ENCODE data around the gene APBA1. TPM values are rescaled to one million over a fixed set of nuclear protein-coding genes. Genes with fewer than 3 reads are reported as not detected.

The APBA1 gene
- total and polyA plus RNA-seq, 2 of the 4 experiments (the other 2 are of a cell fraction) = 3.8 to 5.1 TPM

- H4K5ac ChIP-seq (ENCODE audit: low read depth, low read length) = no peak overlapping the region
- no peaks in the 10 kb centered on the region for H3K9me3 ChIP-seq (ENCODE audit: control insufficient read depth, insufficient read depth, low read length)
- no peaks in the 10 kb centered on the region for H3K4me1 ChIP-seq (ENCODE audit: control insufficient read depth, insufficient read depth, low read length)
- CTCF ChIA-PET = interaction anchor here (0.7 kb wide), 1 partner anchor 21 kb away, joined by 5 read pairs; no protein-coding TSS in a partner anchor
- no peaks in the 10 kb centered on the region for H3K27me3 ChIP-seq (ENCODE audit: control insufficient read depth, insufficient read depth, low read length)
- ATAC-seq (ENCODE audit: low read depth) = no peak
- H2AK5ac ChIP-seq (ENCODE audit: low read depth, low read length) = no peak overlapping the region
- DNase-seq = no peak
- H4K91ac ChIP-seq (ENCODE audit: insufficient read depth, low read depth, low read length) = no peak overlapping the region
- POLR2A ChIA-PET (ENCODE audit: unreplicated experiment) = no interaction called here
- no peak overlapping the region for H2BK120ac ChIP-seq (ENCODE audit: low read depth, low read length)
- H4K20me1 ChIP-seq (ENCODE audit: insufficient read depth, low read length) = no peaks in the 10 kb centered on the region
- no peaks in the 10 kb centered on the region for H3K79me1 ChIP-seq (ENCODE audit: low read depth in 1 of 2, low read length in 2 of 2)
- no peak overlapping the region for H3K14ac ChIP-seq (replicated peaks; ENCODE audit: low read depth, low read length)
- TF ChIP-seq USF2 (IDR thresholded peaks at IDR 0.05; ENCODE audit: low read depth, low read length) (no peak), CHD1 (IDR thresholded peaks at IDR 0.05; ENCODE audit: low read depth, low read length) (no peak), BHLHE40 (IDR thresholded peaks at IDR 0.05; ENCODE audit: low read depth, low read length) (no peak), RAD21 (IDR thresholded peaks at IDR 0.05; ENCODE audit: low read length) (no peak), FOS (IDR thresholded peaks at IDR 0.05; ENCODE audit: low read depth, low read length) (no peak), CEBPB (IDR thresholded peaks at IDR 0.05; ENCODE audit: low read depth, low read length) (no peak)
- TF ChIP-seq, protein P1, sequence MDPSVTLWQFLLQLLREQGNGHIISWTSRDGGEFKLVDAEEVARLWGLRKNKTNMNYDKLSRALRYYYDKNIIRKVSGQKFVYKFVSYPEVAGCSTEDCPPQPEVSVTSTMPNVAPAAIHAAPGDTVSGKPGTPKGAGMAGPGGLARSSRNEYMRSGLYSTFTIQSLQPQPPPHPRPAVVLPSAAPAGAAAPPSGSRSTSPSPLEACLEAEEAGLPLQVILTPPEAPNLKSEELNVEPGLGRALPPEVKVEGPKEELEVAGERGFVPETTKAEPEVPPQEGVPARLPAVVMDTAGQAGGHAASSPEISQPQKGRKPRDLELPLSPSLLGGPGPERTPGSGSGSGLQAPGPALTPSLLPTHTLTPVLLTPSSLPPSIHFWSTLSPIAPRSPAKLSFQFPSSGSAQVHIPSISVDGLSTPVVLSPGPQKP (IDR thresholded peaks at IDR 0.05; ENCODE audit: borderline replicate concordance, low read depth, low read length) = no peak
- H3K56ac ChIP-seq (ENCODE audit: extremely low read depth, insufficient read depth, low read length) = no peak overlapping the region
- in situ Hi-C loops (cut with MboI; ENCODE audit: low sequenced_read_pairs) (no loop called here), intact Hi-C loops (cut with micrococcal nuclease) (no loop called here), dilution Hi-C loops (cut with HindIII; ENCODE audit: low sequenced_read_pairs, unreplicated experiment) (no loop called here)
- H2AFZ ChIP-seq (replicated peaks; ENCODE audit: low read length, poor library complexity) = no peak overlapping the region
- H3K18ac ChIP-seq (ENCODE audit: low read depth, low read length) = no peak overlapping the region
- no peak overlapping the region for H2AK9ac ChIP-seq (replicated peaks; ENCODE audit: low read depth, low read length, poor library complexity)
- no TSS peak for BruUV-seq (replicated peaks)
- H3K36me3 ChIP-seq (ENCODE audit: control insufficient read depth, insufficient read depth, low read length) = no peaks in the 10 kb centered on the region
- no peak overlapping the region for H3K27ac ChIP-seq (ENCODE audit: insufficient read depth, low read length)
- H3K4ac ChIP-seq (ENCODE audit: low read depth, low read length) = no peak overlapping the region
- H3K9me1 ChIP-seq (ENCODE audit: insufficient read depth, low read length) = peaks cover 7% of the 10 kb centered on the region; the same call in 1 of the 2 replicates
- H3K9ac ChIP-seq (ENCODE audit: low read depth, low read length) = no peak overlapping the region
- 100% methylated on average over 1 of the region's 3 CpGs; no CpG with 5 or more reads in 1 of the 2 experiments for WGBS, 2 experiments (ENCODE audit: extremely low coverage in 2 of 2, insufficient read length in 1 of 2)
- no peak overlapping the region for H3K23ac ChIP-seq (ENCODE audit: low read depth, low read length)
- no peak overlapping the region for H3K4me3 ChIP-seq (ENCODE audit: insufficient read depth, low read depth, low read length)
- H2BK20ac ChIP-seq (ENCODE audit: low read depth, low read length) = no peak overlapping the region
- H4K8ac ChIP-seq (ENCODE audit: low read depth in 2 of 2, low read length in 2 of 2) = no peak overlapping the region
- H2BK15ac ChIP-seq (ENCODE audit: low read depth, low read length) = no peak overlapping the region
- no peak overlapping the region for H2BK5ac ChIP-seq (ENCODE audit: low read depth, low read length, poor library complexity, severe bottlenecking)
- H3K4me2 ChIP-seq (ENCODE audit: low read depth, low read length) = no peak overlapping the region
These were observed 229.0 kb downstream of the APBA1 start for GRCh38 chr9:69443178-69443577.

Data from IMR-90 (cell line).